Measurements from ENCODE around the gene P4HB.

The P4HB gene

DNA sequence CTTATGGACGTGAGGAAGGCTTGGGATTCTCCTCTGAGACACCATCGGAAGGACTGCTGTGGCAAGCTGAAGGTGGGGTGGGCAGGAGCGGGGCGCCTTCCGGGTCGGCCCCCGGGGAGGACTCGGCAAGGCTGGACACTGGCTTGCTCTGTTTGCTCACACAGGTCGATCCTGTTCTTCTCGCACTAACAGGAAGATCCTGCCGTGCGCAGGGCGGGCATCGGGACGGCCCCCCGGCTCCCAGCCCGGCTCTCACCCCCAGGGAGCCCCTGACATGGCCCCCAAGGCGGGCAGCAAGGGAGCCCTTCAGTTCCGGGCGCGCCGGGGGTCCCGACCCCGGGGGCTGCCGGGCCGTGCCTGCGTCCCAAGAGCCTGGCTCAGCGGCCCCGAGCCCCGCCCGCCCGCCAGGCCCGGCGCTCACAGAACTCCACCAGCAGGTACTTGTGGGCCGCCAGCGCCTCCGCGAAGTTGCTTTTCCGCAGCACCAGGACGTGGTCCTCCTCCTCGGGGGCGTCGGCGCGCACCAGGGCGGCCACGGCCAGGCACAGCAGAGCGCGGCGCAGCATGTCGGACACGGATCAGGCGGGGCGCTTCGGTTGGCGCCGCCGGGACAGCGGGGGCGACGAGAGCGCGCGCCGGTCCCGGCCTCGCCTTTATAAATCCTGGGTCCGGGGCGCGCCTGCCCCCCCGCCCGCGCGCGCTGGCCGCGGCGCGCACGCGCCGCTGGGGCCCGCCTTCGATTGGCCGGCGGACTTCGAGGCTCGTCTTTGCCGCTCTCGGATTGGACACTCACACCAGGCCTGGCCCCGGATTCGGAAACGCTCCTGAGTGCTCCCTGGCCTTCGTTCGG lies at the start of gene P4HB:
P4HB (minus strand) TSS at position 630 of the 850 bp plus-strand sequence; CDS start at position 566, 64 bp downstream.
- DNase-seq = peak in 1 of 2 experiments; percentile 71
- peak; percentile 61 for TF ChIP-seq POLR2A (IDR thresholded peaks at IDR 0.05; ENCODE audit: low read length)
- no peak for TF ChIP-seq GATA1 (IDR thresholded peaks at IDR 0.05; ENCODE audit: low read depth, low read length)

DNA sequence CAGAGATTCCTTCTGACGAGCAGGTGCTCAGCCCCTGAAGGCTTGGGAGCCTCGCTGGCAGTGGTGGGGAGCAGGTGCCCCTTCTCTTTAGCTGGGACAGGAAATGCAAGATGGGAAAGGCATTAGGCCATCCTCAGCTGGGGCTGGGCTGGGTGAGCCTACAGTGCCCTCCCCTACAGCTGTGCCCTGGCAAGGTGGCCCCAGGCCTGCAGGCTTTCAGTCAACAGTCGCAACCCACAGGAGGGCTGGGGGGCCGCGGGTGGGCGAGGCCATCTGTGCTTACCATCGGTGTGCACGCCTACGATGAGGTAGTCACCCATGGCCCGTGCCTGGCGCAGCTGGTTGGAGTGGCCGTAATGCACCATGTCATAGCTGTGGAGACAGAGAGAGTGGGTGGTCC lies 48.9 kb upstream of the P4HB start:
- TF ChIP-seq POLR2A (IDR thresholded peaks at IDR 0.05; ENCODE audit: low read length) (no peak), GATA1 (IDR thresholded peaks at IDR 0.05; ENCODE audit: low read depth, low read length) (no peak)
- no peak for DNase-seq

DNA sequence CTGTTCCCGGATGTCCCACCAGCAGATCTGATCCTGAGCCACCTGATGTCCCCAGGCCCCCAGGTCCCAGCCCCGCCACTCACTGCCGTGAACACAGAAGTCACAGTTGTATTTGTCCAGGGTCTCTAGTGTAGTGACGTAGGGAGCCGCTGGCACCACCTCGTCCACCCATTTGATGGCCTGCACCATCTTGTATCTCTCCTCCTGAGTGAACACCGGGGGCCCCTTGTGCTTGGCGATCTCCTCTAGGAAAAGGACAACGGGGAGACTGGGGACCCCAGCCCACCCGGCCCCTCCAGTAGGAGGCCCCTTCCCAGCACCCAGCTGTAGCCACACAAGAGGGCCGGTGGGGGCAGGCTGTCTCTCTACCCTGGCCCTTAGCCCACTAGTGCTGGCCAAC lies 48.5 kb upstream of the P4HB start:
- TF ChIP-seq GATA1 (IDR thresholded peaks at IDR 0.05; ENCODE audit: low read depth, low read length) = no peak
- TF ChIP-seq POLR2A (IDR thresholded peaks at IDR 0.05; ENCODE audit: low read length) = no peak
- no peak for DNase-seq

DNA sequence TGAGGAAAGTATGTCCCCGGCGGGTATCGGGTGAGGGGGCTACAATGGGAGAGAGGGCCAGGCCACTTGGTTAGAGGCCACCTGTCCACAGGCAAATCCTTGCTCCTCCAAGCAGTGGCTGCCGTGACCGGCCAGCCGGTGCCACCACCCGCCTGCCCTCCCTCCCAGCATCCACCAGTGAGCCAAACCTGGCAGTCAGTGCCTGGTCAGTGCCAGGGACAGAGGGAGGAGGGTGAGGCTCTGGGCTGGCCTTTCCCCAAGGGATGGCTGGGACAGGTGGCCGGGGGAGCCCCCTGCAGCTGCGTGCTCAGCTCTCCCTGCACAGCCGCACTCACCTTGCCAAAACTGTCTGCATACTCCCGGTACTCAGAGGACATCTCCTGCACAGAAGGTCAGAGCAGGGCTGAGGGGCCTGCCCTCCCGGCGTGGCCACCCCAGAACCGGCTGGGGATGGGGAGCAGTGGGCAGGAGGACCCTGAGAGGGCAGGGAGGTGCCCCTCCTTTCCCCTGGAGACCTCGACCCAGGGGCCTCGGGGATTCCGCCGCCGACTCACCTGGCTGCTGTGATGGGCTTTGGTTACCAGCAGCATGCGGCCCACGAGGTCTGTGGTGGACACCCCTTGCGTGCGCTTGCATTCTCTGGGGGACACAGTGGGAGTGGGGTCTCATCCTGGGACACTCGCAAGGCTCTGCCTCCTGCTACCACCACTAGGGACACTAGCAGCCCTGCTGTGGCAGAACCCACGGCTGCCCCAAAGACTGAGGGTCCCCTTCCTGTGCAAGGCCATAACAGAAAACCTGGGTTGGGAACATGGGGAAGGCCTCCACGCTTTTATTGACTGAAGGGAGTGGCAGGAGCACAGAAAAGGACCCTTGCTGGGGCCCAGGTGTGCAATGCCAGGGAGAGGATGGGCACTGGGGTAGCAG lies 47.1 kb upstream of the P4HB start:
- TF ChIP-seq GATA1 (IDR thresholded peaks at IDR 0.05; ENCODE audit: low read depth, low read length) (no peak), POLR2A (IDR thresholded peaks at IDR 0.05; ENCODE audit: low read length) (no peak)
- no peak for DNase-seq

DNA sequence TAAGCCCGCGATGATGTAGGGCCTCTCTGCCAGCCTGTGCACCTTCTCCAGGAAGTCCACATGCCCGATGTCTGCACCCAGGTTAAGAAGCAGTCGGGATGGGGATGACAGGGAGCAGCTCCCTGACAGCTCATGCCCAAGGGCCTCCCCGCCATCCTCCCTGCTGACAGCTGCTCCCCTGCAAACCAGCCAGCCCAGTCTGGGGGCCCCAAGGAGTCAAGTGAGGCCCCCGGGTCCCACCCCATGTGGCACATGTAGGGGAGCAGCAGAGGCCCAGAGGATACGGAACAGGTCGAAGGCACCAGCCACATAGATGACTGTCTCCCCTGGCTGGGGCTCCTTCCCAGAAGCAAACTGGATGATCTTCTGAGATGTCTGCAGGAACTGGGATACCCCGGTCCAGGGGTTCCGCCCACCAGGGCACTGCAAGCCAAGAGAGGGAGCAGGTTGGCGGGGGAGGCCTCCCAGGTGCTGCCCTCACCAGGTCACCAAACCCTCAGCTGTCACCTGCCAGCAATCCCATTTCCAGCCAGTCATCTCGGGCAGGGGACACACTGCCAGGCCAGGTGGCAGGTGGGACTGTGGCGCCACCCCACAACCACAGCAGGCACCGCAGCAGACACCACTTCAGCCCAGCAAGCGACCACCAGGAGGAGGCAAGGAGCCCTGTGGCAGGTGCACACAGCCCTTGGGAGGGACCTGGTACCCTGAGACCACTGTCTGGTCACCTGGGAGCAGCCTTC lies 46.3 kb upstream of the P4HB start:
- DNase-seq = no peak
- no peak for TF ChIP-seq GATA1 (IDR thresholded peaks at IDR 0.05; ENCODE audit: low read depth, low read length)
- TF ChIP-seq POLR2A (IDR thresholded peaks at IDR 0.05; ENCODE audit: low read length) = no peak

DNA sequence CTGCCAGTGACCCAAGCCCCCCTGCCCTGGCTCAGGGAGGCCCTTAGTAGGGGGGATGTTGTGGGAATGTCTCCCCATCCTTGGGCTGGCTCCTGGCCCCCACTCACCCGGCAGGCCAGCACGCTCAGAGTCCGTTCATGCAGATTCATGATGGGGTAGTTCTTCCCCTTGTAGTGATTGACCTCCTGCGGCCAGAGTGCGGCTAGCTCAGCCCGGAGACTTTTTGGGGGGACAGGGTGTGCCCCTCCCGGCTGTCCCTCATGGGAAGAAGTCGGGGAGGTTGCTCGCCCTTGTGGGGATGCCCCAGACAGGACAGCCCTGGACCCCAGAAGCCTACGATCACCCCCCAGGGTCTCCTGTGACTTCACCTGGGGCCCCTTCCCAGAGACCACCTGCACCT lies 45.7 kb upstream of the P4HB start:
- TF ChIP-seq POLR2A (IDR thresholded peaks at IDR 0.05; ENCODE audit: low read length) (no peak), GATA1 (IDR thresholded peaks at IDR 0.05; ENCODE audit: low read depth, low read length) (no peak)
- no peak for DNase-seq

DNA sequence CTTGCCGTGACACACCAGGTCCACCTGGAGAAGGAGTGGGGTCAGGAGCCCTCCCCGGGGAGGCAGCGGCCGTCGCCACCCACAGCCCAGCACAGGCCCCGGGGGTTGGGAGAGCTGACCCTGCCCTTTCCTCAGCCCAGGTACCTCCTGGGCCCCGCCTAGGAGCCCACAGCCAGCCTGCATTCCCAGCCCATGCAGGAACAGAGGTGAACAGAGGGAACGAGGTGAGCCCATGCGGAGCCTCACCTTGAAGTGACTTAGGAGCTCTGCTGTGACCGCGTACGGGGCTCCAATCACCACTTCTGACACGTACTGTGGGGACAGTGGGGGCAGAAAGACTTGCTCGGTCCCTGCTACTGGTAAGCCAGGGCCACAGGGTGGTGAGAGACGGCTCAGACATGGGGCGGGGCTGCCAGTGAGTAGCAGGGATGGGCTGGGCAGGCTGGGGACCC lies 45.1 kb upstream of the P4HB start:
- DNase-seq = no peak
- no peak for TF ChIP-seq GATA1 (IDR thresholded peaks at IDR 0.05; ENCODE audit: low read depth, low read length)
- no peak for TF ChIP-seq POLR2A (IDR thresholded peaks at IDR 0.05; ENCODE audit: low read length)

DNA sequence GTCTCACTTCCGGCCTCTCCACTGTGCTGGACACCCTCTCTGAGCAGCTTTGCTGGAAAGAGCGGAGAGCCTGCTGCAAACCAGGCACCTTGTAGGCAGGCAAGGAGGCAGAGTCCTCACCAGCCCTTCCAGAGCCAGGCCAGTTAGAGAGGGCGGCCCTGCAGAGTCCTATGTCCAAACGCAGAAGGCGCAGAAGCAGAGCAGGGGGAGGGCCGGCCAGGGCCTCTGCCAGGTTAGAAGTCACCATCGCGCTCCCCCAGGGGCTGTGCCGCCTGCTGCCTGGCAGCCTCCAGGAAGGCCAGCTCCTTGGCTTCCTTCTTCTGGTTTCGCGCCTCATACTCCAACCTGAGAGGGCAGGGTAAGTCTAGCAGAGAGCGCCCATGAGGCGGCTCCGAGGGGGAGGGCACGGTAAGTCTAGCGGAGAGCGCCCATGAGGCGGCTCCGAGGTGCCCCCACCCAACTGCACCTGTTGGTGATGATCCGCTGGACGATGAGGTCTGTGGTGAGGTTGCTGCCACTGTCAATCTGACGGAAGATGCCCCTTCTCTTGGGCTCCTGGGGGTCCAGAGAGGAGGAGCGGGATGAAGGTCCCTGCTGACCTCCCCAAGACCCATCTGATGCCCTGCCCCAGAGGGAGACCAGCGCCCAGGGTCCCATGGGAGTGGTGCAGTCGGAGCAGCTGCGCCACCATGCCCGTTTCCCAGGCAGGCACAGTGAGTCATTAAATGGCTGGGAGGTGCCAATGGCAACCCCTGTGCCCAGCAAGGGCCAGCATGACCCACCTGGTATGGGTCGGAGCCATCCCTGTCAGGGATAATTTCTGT lies 44.5 kb upstream of the P4HB start:
- no peak for DNase-seq
- TF ChIP-seq POLR2A (IDR thresholded peaks at IDR 0.05; ENCODE audit: low read length) (no peak), GATA1 (IDR thresholded peaks at IDR 0.05; ENCODE audit: low read depth, low read length) (no peak)

DNA sequence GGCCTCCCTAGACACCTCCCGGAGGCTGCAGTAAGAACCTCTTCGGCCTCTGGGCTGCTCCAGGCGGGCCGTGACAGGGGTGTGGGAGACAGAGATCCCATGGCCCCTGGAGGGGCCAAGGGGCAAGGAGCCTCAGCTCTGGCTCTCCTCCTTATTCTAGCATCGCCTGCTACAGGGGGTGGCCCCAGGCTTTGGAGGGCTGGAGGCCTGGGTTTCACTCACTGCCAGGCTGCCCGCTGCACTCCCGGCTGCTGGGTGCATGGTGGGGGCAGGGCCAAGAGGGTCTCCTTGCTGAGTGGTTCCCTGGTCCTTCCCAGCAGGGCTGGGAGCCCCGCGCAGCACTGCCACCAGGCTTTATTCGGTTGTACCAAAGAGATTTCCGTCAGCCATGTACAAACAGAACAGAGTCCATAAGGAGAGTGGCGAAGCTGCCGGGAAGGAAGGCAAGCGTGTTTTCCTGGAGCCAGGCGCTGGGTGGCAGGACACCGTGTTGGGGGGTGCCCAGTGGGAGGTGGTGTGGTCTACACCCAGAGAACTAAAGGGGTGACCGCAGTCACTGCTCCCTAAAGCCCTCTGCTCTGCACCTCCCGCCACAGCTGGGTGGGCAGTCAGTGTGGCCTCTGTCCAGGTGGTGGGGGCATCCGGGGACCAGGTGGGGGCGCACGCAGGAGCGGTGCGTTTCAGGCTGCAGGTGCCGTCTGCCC lies 43.7 kb upstream of the P4HB start:
- no peak for DNase-seq

DNA sequence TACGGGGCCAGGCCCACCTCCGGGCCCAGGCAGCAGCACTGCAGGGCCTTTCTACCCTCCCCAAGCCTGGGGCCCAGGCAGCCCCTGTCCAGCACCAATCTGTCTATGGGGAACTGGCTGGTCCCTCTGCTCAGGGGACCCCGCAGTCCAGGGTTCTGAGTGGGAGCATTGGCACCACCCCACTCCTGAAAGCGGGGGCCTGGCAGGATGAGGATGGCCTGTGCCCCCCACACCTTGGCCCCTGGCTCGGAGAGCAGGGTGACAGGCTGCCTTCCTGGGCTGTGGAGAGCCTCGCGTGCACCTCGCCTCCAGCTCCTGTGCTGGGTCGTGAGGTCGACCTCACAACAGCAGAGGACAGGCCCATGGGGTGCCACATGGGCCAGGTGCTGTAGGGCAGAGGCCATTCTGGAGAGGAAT lies 43.1 kb upstream of the P4HB start:
- DNase-seq = no peak
- TF ChIP-seq POLR2A (IDR thresholded peaks at IDR 0.05; ENCODE audit: low read length) (no peak), GATA1 (IDR thresholded peaks at IDR 0.05; ENCODE audit: low read depth, low read length) (no peak)

More for the DNA sequence above, 43.7 kb upstream of the P4HB start:
- no peak for TF ChIP-seq GATA1 (IDR thresholded peaks at IDR 0.05; ENCODE audit: low read depth, low read length)

DNA sequence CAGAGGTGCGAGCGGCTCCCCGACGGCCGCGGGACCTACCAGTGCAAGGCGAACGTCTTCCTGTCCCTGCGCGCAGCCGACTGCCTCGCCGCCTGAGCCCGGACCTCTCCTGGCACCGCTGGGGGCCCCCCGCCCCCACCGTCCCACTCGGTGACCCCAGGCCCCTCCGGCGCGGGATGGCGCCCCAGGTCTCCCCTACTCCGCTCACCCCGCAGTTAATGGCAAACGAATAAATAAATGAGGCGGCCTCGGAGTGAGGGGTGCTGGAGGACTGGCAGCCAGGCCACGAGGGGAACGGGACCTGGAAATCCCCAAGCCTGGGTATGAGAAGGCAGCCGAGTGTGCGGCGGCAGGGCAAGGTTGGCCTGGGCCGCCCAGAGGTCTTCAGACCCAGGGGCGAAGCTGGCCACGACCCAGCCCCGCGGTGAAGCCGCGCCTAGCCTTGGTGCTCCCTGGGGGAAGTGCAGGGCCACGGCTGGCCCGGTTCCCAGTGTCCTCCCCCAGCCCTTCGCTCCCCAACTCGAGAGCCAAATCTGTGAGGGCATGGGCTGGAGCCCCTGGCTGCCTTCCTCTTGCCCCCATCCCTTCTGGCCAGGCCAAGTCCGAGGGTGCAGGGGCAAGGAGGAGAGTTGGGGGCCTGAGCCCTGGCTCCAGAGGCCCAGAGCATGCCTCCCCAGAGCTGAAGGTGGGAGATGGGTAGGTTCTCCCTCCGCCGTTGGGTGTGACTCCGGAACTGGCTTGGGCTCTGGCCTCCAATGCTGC lies 42.5 kb upstream of the P4HB start:
- no peak for DNase-seq
- TF ChIP-seq GATA1 (IDR thresholded peaks at IDR 0.05; ENCODE audit: low read depth, low read length) (no peak), POLR2A (IDR thresholded peaks at IDR 0.05; ENCODE audit: low read length) (no peak)
